K562 (cell line): ENCODE data around the gene SPIC. TPM values are rescaled to one million over a fixed set of nuclear protein-coding genes. Genes with fewer than 3 reads are reported as not detected.

ENCODE experiments used
- ATAC-seq: fragments of 200-7000 bp; cut with Tn5 transposase; 3 replicates; pipeline ENCODE4 v1.9.1; 2020; ENCODE audit warnings: moderate library complexity
- BruUV-seq: library from RNA; stranded (reverse); fragments of 400-500 nt; replicated peaks from 2 replicates; lab custom pipeline; 2021; lab: Mats Ljungman, UMichigan
- CTCF ChIA-PET: fragments of 300-600 bp; formaldehyde crosslinking; extraction: SDS; loops from one replicate; lab custom pipeline; 2021; ENCODE audit warnings: low intra/inter-chr PET ratio; lab: Yijun Ruan, JAX
- POLR2A ChIA-PET: fragments of 300-600, 350-650 bp; sonication (Branson Sonifier 250); formaldehyde crosslinking; extraction: SDS; loops from one replicate; lab custom pipeline; 2021; ENCODE audit warnings: antibody characterized with exemption, inconsistent platforms; lab: Yijun Ruan, JAX
- DNase-seq, 4 experiments: peaks; one replicate each; pipeline versions ENCODE4 v3.0.0 to v3.0.0-alpha.2; 2011 to 2018; ENCODE audit warnings: low spot score in 3 of 4, mixed read lengths in 3 of 4; ENCODE audit errors: extremely low read depth in 1 of 4
- FAIRE-seq: peaks from 2 replicates; lab custom pipeline; 2011; peaks lifted over from hg19 to GRCh38; lab: Jason Lieb, UNC
- H2AFZ ChIP-seq: 2 replicates; pipeline ENCODE4 v1.6.0; 2011; ENCODE audit warnings: low read depth, low read length, control low read depth, inconsistent platforms
- H3K27ac ChIP-seq: fragments of 200-600 bp; 3 replicates; pipeline ENCODE4 v1.8.0; 2011; ENCODE audit warnings: low read depth, mild to moderate bottlenecking, control low read depth, inconsistent platforms, low read length, moderate library complexity, mixed read lengths; ENCODE audit errors: extremely low read depth
- H3K27me3 ChIP-seq, 2 experiments: fragments of 300-600 bp in 1 of 2; 2 replicates in 1 of 2; 3 replicates in 1 of 2; pipeline versions ENCODE4 v1.6.0 to v1.8.0; 2011; ENCODE audit warnings: inconsistent platforms in 2 of 2, low read length in 2 of 2, mild to moderate bottlenecking in 1 of 2, mixed read lengths in 1 of 2, moderate library complexity in 1 of 2; ENCODE audit not compliant: control insufficient read depth in 2 of 2, insufficient read depth in 2 of 2
- H3K36me3 ChIP-seq: fragments of 300-600 bp; 3 replicates; pipeline ENCODE4 v1.8.0; 2011; ENCODE audit warnings: mild to moderate bottlenecking, low read length, inconsistent platforms; ENCODE audit not compliant: control insufficient read depth, insufficient read depth
- H3K4me1 ChIP-seq, 2 experiments: fragments of 200-600 bp in 1 of 2; replicated peaks in 1 of 2; 2 replicates in 1 of 2; 3 replicates in 1 of 2; pipeline versions ENCODE4 v1.5.1 to v1.8.0; 2011; ENCODE audit warnings: inconsistent platforms in 2 of 2, low read length in 2 of 2, mild to moderate bottlenecking in 1 of 2, mixed read lengths in 1 of 2, moderate library complexity in 1 of 2; ENCODE audit not compliant: control insufficient read depth in 2 of 2, insufficient read depth in 2 of 2
- H3K4me2 ChIP-seq: 2 replicates; pipeline ENCODE4 v1.6.1; 2011; ENCODE audit warnings: low read length, control low read depth, inconsistent platforms, mixed read lengths; ENCODE audit not compliant: insufficient read depth
- H3K4me3 ChIP-seq: fragments of 200-600 bp; sonication (generic), shearing (Covaris generic); 2 replicates; pipeline ENCODE4 v1.5.1; 2016; ENCODE audit warnings: control low read depth, inconsistent platforms
- H3K79me2 ChIP-seq: fragments of 200-600 bp; 3 replicates; pipeline ENCODE4 v1.8.0; 2011; ENCODE audit warnings: low read length, inconsistent platforms; ENCODE audit not compliant: control insufficient read depth, insufficient read depth
- H3K9ac ChIP-seq, 2 experiments: 2 replicates each; pipeline versions ENCODE4 v1.6.0 to v1.6.1; 2011; ENCODE audit warnings: low read depth in 2 of 2, low read length in 2 of 2, control low read depth in 1 of 2, inconsistent platforms in 1 of 2, mild to moderate bottlenecking in 1 of 2, mixed read lengths in 1 of 2; ENCODE audit not compliant: insufficient read depth in 1 of 2
- H3K9me1 ChIP-seq: one replicate; pipeline ENCODE4 v1.6.0; 2011; ENCODE audit warnings: inconsistent platforms, mild to moderate bottlenecking, low read length, moderate library complexity; ENCODE audit not compliant: control insufficient read depth, insufficient read depth
- H3K9me3 ChIP-seq: replicated peaks from 2 replicates; pipeline ENCODE4 v1.5.1; 2011; ENCODE audit warnings: low read depth, low read length, inconsistent platforms; ENCODE audit not compliant: control insufficient read depth, insufficient read depth
- H4K20me1 ChIP-seq: replicated peaks from 2 replicates; pipeline ENCODE4 v1.6.1; 2011; ENCODE audit warnings: low read length, inconsistent platforms, mixed read lengths; ENCODE audit not compliant: control insufficient read depth, insufficient read depth
- BACH1 ChIP-seq: fragments of 200-800 bp; sonication (Bioruptor generic); IDR thresholded peaks from 2 replicates; pipeline ENCODE4 v1.6.1; 2016; ENCODE audit warnings: missing genetic modification characterization, missing compliant biosample characterization
- CREM ChIP-seq: IDR thresholded peaks from 2 replicates; pipeline ENCODE4 v1.6.1; 2014; ENCODE audit warnings: antibody characterized with exemption, low read depth
- ETS2 ChIP-seq: IDR thresholded peaks from 2 replicates; pipeline ENCODE4 v1.6.1; 2016; ENCODE audit warnings: borderline replicate concordance, missing genetic modification characterization, mild to moderate bottlenecking, moderate library complexity, missing compliant biosample characterization; ENCODE audit not compliant: poor library complexity, severe bottlenecking
- GTF2A2 ChIP-seq: IDR thresholded peaks from 2 replicates; pipeline ENCODE4 v1.6.1; 2016; ENCODE audit warnings: mild to moderate bottlenecking, missing genetic modification characterization, missing compliant biosample characterization
- NCOA4 ChIP-seq: fragments of 450-650 bp; IDR thresholded peaks from 2 replicates; pipeline ENCODE4 v1.6.1; 2018; ENCODE audit warnings: mild to moderate bottlenecking; ENCODE audit not compliant: partially characterized antibody
- NRF1 ChIP-seq, 2 experiments: fragments of 450-650 bp; IDR thresholded peaks in 1 of 2; conservative IDR thresholded peaks in 1 of 2; 2 replicates each; pipeline ENCODE4 v1.6.1; 2014; ENCODE audit warnings: mild to moderate bottlenecking in 2 of 2
- RNF219 ChIP-seq: fragments of 250-450 bp; sonication (Bioruptor Pico); IDR thresholded peaks from 2 replicates; pipeline ENCODE4 v1.5.0; 2022; ENCODE audit warnings: mild to moderate bottlenecking
- SMARCA5 ChIP-seq: fragments of 450-650 bp; IDR thresholded peaks from 2 replicates; pipeline ENCODE4 v1.6.1; 2016
- SMC3 ChIP-seq: conservative IDR thresholded peaks from 2 replicates; pipeline ENCODE4 v1.6.1; 2011; ENCODE audit warnings: low read depth, low read length, improper control_type of control experiment; ENCODE audit not compliant: insufficient read depth
- ZC3H4 ChIP-seq: sonication (generic); formaldehyde crosslinking; IDR thresholded peaks from 2 replicates; pipeline ENCODE4 v1.9.0; 2021; ENCODE audit warnings: missing genetic modification reagents, borderline replicate concordance
- ZNF239 ChIP-seq: fragments of 250-450 bp; sonication (Bioruptor Pico); IDR thresholded peaks from 2 replicates; pipeline ENCODE4 v1.4.0; 2020; ENCODE audit warnings: mild to moderate bottlenecking
- in situ Hi-C: fragments of 300-500 bp; cut with MboI; formaldehyde crosslinking; loops from 4 replicates; pipeline ENCODE4 v1.15.0; 2018; ENCODE audit warnings: inconsistent platforms, mixed read lengths
- intact Hi-C: fragments of 100-400 bp; cut with micrococcal nuclease; formaldehyde crosslinking; loops from 2 replicates; pipeline ENCODE4 v1.14.2; 2022
- polyA plus RNA-seq, 8 experiments: library from polyadenylated mRNA; depleted of rRNA in 4 of 8; stranded (reverse) in 5 of 8; unstranded in 3 of 8; fragments of >200 nt; fragmentation: Nextera tagmentation in 2 of 8; fragmentation: Illumina TruSeq in 1 of 8; extraction: Ambion mirVana in 2 of 8; extraction: Trizol in 1 of 8; gene quantifications; 2 replicates each; pipeline versions ENCODE4 v1.2.1 to v1.2.3, GENCODE V29; 2011 to 2014; ENCODE audit warnings: inconsistent platforms in 1 of 8, missing spikeins in 1 of 8
- total RNA-seq, 7 experiments: library from RNA; depleted of rRNA in 6 of 7; stranded (reverse); fragments of >200 nt in 6 of 7; fragmentation: Illumina TruSeq in 2 of 7; extraction: Trizol in 2 of 7; gene quantifications; 2 replicates each; pipeline versions ENCODE4 v1.2.1 to v1.2.3, GENCODE V29; 2011 to 2021; ENCODE audit warnings: low replicate concordance in 1 of 7
- TF ChIP-seq, protein P1 (sequence below): sonication (generic); formaldehyde crosslinking; IDR thresholded peaks from 2 replicates; pipeline ENCODE4 v1.8.1; 2023; ENCODE audit warnings: mild to moderate bottlenecking, missing genetic modification reagents

Gene SPIC
- total and polyA plus RNA-seq, 9 of the 15 experiments (the other 6 are each of a cell fraction or from before 2014, with no cell fraction given), result not detected

DNA sequence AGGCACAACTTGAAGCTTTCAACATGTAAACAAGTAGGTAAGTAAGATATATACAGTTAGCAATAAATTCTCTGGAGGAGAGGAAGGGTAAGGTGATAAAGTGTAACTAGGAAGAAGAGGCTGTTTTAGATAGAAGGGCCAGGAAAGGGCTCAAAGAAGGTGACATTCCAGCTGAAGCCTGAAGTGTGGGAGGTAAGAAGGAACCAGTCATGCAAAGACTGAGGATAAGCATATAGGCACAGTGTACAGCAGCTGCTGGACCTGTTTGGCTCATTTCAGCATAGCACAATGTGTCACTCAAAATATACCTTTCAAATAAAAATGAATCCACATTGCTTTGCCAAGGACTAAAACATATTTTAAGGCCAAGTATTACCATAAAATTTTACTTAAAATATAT is 39.0 kb upstream of the SPIC start:
- H3K36me3 ChIP-seq, result no peaks in the 10 kb centered on the region
- no TSS peak for BruUV-seq
- no peaks in the 10 kb centered on the region for H3K79me2 ChIP-seq
- FAIRE-seq, result no peak
- H3K27ac ChIP-seq, result no peak overlapping the region
- H3K9ac ChIP-seq, result no peak overlapping the region
- H3K27me3 ChIP-seq, result peaks cover 17 to 25% of the 10 kb centered on the region in 2 experiments
- no peaks in the 10 kb centered on the region for H3K4me1 ChIP-seq
- no peak for ATAC-seq
- H3K4me3 ChIP-seq, result no peak overlapping the region
- intact Hi-C loops (no loop called here), in situ Hi-C loops (no loop called here)
- H3K9me3 ChIP-seq, result no peaks in the 10 kb centered on the region
- ChIA-PET POLR2A (no interaction called here), CTCF (no interaction called here)
- no peaks in the 10 kb centered on the region for H3K9me1 ChIP-seq
- no peaks in the 10 kb centered on the region for H4K20me1 ChIP-seq
- no peak overlapping the region for H2AFZ ChIP-seq
- DNase-seq, result no peak
- TF ChIP-seq, protein P1, sequence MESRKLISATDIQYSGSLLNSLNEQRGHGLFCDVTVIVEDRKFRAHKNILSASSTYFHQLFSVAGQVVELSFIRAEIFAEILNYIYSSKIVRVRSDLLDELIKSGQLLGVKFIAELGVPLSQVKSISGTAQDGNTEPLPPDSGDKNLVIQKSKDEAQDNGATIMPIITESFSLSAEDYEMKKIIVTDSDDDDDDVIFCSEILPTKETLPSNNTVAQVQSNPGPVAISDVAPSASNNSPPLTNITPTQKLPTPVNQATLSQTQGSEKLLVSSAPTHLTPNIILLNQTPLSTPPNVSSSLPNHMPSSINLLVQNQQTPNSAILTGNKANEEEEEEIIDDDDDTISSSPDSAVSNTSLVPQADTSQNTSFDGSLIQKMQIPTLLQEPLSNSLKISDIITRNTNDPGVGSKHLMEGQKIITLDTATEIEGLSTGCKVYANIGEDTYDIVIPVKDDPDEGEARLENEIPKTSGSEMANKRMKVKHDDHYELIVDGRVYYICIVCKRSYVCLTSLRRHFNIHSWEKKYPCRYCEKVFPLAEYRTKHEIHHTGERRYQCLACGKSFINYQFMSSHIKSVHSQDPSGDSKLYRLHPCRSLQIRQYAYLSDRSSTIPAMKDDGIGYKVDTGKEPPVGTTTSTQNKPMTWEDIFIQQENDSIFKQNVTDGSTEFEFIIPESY (CRISPR knock-in tag), result no peak
- TF ChIP-seq CREM (no peak), ETS2 (tag) (no peak), SMC3 (no peak), RNF219 (CRISPR knock-in tag) (no peak), ZNF239 (CRISPR knock-in tag) (no peak), NCOA4 (no peak), ZC3H4 (CRISPR knock-in tag) (no peak), GTF2A2 (tag) (no peak), SMARCA5 (no peak), NRF1 (conservative IDR thresholded peaks at IDR 0.05 in 1 of 2, IDR thresholded peaks at IDR 0.05 in 1 of 2) (no peak), BACH1 (tag) (no peak)
- H3K4me2 ChIP-seq, result no peak overlapping the region
